ENCODE data around the gene IL10. TPM values are rescaled to one million over a fixed set of nuclear protein-coding genes. Genes with fewer than 3 reads are reported as not detected.
"Not testable (repeated sequence)": the region's sequence is repeated elsewhere in the genome, so short reads cannot be mapped to it uniquely, and the experiment has no call there.

IL10 gene
- polyA plus RNA-seq, 1 donor = 0.42 TPM

- DNase-seq = not testable (repeated sequence)
Observed at GRCh38 chr1:206765771-206766170, 6.5 kb downstream of the IL10 start.

DNA sequence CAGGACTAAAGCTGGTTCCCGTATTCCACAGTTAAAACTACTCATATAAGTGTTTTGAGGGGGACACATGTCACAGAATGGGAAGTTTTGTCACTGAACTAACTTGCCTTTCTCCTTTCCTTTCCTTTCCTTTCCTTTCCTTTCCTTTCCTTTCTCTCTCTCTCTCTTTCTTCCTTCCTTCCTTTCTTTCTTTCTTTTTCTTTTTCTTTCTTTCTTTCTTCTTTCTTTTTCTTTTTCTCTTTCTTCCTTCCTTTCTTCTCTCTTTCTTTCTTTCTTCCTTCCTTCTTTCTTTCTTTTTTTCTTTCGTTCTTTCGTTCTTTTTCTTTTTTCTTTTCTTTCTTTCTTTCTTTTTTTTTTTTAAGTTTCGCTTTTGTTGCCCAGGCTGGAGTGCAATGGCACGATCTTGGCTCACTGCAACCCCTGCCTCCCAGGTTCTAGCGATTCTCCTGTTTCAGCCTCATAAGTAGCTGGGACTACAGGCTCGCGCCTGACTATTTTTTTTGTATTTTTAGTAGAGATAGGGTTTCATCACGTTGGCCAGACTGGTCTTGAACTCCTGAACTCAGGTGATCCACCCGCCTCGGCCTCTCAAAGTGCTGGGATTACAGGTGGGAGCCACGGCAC is 9.4 kb downstream of the IL10 start:
- not testable (repeated sequence) for DNase-seq

- no peak for DNase-seq
Observed at GRCh38 chr1:206761159-206761768, 11.0 kb downstream of the IL10 start.

- no peak for DNase-seq
Observed at GRCh38 chr1:206760590-206760989, 11.7 kb downstream of the IL10 start.

GRCh38 chr1:206757524-206758266 is 14.6 kb downstream of the IL10 start:
- no peak for DNase-seq

DNA sequence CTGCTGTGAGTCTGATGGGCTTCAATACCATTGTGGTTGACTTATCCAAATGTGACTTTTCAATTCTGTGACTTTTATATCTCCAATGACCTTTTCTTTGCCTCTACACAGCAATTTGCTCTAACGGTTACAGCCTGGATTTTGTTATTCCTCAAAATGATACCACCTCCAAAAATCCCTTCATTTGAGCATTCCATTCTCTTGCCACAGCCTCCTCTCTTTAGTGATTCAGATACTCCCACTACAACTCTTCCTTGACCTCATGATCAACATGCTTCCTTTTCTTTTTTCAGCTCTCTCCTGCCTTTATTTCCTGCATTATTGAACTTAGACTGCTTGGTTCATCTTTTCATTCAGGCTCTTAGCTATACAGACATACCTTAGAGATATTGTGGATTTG is 18.3 kb downstream of the IL10 start:
- DNase-seq = no peak

DNA sequence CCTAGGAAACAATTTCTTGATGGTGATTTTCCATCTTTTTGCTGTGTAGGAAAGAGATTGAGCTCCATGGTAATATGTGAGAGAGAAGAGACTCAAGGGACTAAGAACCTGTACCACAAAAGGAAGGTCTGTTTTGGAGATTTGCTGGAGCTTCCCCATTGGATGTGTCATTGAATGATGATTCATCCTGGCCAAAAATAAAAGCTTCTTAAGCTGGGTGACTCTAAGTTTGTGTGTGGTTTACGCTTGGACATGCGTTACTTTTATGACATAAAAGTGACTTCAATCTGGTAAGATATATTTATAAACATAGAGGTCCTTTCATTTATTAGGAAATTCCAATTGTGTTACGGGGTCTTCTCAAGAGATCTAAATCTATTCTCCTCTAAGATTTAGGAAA is 19.2 kb downstream of the IL10 start:
- no peak for DNase-seq

GRCh38 chr1:206752481-206752880 is 19.8 kb downstream of the IL10 start:
- DNase-seq = no peak

DNA sequence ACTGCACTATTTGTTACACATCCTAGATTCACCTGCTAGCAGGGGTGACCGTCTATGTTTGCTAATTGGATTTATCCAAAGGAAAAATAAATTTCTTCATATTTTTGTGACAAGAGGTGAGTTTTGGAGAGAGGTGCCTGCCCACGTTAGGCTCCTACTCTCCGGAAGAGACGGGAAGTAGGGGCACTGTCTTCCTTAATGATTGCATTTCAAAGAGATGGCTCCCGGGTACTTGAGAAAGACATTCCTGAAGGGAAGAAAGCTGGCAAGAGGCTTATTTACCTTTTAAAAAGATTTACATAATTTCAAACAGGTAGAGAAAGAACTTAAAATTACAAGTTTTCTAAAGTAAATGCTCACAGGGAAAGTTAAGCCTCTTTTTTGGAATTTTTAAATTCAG is 20.4 kb downstream of the IL10 start:
- DNase-seq = no peak

- no peak for DNase-seq
Observed at GRCh38 chr1:206748348-206749030, 23.8 kb downstream of the IL10 start.

- no peak for DNase-seq
Observed at GRCh38 chr1:206745301-206745700, 27.0 kb downstream of the IL10 start.

DNA sequence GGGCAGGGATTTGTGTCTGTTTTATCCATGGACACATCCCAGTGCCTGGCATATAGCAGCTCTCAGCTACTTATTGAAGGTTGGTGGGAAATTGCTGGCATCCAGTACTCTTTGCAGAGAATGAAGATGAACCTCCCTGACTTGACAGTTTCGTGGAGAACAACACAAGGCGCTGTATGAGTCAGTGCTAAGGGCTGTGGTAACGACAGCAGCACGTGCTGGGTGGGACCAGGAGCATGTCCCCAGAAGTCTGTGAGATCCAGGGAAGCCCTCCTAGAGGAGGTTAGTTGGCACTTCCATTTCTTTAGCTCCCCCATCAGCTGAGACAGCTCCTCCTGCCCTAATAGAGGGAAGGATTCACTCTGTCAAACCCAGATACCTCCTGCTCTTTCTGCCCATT is 27.6 kb downstream of the IL10 start:
- DNase-seq = no peak

GRCh38 chr1:206742719-206743383 is 29.4 kb downstream of the IL10 start:
- DNase-seq = no peak

DNA sequence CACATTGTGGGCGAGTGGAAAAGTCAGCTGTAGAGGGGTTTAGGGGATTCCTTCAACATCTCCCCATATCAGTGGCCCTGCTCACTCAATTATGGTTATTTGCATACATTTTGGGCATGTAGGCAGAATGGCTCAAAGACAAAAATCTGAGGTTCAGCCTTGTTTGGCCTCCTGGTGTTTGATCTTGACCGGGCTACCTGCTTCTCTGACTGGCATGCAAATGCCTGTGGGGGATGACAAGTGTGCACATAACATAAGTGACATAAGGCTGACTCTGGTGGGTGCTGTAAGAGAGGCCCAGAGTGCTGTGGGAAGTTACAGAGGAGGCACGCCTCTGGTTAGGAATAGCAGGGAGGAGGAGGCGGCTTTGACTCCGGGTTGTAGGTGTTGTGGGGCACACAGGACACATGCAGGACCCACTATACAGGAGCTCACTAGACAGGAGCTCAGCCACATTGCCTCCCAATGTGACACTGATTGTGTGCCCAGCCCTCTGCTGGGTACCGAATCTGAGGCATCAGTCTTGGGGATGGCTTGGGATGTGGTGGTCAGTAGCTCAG is 31.1 kb downstream of the IL10 start:
- DNase-seq = no peak

DNA sequence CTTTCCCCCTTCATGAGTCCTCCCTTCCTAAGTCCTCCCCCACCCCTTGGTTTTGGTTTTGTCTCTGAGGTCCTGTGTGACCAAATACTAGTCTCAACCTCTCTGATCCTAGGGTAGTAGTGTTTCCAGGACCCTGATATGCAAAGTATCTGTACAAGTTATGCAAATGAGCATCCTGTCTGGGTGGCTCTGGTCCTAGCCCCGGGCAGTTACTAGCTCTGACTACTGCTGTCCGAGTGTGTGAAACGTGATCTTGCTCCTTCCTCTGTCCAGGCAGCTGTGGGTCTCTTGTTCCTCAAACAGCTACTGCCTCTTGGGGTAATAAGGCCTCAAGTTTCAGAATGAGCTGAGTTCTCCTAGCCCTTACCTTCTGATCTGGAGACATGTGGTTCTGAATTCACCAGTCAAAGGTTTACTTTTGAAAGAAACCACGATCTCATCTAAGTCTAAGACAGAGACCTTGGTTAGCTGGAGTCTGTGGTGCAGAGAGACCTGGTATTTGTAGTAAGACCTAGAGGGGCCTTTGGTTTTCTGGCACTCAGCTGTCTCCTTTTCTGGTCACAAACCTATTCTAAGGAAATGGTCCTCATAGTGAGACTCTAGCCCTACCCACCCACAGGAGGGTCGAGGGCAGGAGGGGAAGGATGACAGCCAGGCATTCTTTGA is 32.8 kb downstream of the IL10 start:
- no peak for DNase-seq

GRCh38 chr1:206738370-206739366 is 33.6 kb downstream of the IL10 start:
- no peak for DNase-seq

DNA sequence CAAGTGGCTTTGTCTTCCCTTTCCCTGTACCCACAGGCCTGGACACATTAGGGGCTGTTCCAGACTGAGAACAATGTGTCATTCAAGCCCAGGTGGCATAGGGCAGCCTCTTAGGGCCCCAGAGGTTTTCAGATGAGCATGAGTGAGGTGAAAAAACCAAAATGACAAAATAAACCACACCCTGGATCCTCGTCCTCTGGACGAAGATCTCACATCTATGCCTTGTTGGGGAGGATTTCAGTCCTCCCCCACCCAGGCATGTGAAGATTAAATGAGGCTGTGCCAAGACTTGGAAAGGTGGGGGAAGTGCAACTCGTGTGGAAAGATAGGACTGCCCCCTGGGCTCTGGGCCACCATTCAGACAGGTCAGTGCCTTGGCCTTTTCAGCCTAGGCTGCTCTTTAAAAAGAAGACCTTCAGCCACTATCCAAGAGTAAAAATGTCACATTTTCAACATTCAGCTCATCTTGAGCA is 34.5 kb downstream of the IL10 start:
- DNase-seq = no peak

DNA sequence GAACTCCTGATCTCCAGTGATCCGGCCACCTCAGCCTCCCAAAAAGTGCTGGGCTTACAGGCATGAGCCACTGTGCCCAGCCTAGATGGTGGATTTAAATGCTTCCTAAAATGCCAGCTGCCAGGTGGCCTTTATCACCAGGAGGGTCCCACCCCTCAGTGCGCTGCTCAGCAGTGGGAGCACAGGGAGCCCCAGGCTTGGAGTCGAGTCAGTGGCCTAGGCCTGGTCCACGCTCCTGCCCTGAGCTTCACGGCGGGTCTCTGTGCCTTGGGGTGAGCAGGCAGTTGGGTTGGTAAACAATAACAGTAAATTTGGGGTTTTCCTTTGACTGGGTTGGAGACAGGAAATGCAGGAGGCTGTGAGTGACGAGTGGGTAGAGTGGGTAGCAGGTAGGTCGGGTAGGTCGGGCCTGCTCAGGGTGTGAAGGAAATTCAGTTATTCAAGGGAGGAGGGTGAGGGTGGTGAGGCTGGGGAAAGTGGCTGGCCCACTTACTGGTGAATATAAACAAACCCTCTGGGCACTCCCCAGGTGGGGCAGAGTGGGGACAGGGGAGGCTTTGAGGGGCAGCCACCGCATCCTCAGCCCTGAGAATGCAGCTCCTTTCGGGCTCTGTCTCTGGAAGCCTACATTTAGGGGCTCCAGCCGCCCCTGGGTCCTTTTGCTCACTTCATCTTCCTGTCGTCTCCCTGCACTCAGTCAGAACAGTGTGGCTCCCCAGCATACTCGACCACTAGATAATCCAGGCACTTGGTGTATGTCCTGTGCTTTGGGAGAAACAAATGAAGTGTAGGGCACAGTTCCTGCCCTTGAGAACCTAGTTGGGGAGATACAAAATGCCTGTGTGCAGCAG is 35.2 kb downstream of the IL10 start:
- DNase-seq = no peak

DNA sequence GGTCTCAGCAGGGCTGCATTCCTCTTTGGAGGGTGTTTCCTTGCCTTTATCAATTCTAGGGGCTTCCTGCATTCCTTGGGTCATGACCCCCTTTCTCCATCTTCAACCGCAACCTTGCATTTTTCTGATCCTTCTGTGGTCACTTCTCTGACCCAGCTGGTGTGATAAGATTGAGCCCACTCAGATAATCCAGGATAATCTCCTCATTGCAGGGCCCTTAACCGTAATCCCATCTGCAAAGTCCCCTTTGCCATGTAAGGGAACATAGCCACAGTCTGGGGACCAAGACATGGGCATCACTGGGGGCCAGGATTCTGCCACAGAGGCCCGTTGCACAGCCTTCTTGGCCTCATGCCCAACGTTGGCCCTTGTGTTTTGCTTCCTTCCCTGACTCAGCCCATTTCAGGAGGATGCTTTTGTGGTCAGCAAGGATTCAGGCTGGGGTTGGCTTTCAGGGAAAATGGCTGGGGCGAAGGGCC is 36.7 kb downstream of the IL10 start:
- DNase-seq = no peak
